Measurements from ENCODE around the gene PLCL2.

DNA sequence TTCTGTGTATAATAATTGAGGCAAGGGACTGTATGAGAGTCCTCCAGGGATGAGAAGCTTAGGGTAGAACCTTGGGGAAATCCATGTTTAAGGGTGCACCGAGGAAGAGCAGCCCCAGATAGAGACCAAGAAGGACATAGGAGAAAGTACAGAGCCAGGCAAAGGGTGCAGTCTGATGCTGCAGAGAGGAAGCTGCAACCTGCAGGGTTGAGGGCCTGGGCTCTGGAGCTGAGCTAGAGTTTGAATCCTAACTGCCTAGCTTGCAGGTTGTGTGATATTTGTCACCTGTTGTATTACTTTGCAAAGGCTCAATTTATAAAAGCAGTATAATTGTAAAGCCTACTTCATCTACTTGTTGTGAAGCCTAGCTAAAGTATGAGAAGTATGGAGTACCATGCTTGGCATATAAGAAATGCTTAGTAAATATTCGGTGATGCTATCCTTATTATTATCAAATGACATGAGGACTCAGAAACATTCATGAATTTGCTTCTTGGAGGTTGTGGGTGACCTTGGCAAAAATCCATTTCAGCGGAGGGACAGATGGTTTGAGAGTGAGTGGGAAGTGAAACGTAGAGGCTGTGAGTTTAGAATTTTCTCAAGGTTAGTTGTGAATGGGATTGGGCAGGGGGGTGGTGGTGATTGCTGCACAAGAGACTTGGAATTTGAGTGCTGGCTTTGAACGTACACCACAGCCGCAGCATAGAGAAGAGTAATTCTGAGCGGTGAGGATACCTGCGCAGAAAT, 43.8 kb downstream of the PLCL2 start:
- TF ChIP-seq, protein P1, sequence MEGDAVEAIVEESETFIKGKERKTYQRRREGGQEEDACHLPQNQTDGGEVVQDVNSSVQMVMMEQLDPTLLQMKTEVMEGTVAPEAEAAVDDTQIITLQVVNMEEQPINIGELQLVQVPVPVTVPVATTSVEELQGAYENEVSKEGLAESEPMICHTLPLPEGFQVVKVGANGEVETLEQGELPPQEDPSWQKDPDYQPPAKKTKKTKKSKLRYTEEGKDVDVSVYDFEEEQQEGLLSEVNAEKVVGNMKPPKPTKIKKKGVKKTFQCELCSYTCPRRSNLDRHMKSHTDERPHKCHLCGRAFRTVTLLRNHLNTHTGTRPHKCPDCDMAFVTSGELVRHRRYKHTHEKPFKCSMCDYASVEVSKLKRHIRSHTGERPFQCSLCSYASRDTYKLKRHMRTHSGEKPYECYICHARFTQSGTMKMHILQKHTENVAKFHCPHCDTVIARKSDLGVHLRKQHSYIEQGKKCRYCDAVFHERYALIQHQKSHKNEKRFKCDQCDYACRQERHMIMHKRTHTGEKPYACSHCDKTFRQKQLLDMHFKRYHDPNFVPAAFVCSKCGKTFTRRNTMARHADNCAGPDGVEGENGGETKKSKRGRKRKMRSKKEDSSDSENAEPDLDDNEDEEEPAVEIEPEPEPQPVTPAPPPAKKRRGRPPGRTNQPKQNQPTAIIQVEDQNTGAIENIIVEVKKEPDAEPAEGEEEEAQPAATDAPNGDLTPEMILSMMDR (IDR thresholded peaks at IDR 0.05): no peak
- TF ChIP-seq POLR2A (IDR thresholded peaks at IDR 0.05): no peak

All from body of pancreas (tissue), 4 donors.